ENCODE results near the gene DDX23.

DNA sequence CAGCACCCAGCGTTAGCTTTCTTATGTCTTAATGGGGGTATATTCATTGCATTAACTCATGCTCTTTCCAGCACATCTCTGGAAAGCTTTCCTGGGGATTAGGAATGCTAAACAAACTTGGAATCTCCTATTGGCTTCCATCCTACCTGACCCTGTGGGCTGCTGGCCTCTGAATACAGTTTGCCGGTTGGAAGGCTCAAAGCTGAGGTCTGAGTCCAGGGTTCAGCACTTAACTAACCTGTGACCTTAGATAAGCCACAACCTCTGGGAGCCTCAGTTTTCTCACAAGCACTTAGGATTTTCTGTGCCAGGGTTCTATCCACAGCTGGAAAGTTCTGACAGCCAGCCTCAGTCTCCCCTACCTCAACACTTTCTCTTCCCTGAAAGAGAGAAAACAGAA lies 26.6 kb upstream of the DDX23 start:
- TF ChIP-seq CTCF (IDR thresholded peaks at IDR 0.05; ENCODE audit: low read length): no peak
- no peak for TF ChIP-seq EZH2 (IDR thresholded peaks at IDR 0.05; ENCODE audit: borderline replicate concordance, low read length)

Data from OCI-LY1 (cell line).